ENCODE results near the gene WDR1.

DNA sequence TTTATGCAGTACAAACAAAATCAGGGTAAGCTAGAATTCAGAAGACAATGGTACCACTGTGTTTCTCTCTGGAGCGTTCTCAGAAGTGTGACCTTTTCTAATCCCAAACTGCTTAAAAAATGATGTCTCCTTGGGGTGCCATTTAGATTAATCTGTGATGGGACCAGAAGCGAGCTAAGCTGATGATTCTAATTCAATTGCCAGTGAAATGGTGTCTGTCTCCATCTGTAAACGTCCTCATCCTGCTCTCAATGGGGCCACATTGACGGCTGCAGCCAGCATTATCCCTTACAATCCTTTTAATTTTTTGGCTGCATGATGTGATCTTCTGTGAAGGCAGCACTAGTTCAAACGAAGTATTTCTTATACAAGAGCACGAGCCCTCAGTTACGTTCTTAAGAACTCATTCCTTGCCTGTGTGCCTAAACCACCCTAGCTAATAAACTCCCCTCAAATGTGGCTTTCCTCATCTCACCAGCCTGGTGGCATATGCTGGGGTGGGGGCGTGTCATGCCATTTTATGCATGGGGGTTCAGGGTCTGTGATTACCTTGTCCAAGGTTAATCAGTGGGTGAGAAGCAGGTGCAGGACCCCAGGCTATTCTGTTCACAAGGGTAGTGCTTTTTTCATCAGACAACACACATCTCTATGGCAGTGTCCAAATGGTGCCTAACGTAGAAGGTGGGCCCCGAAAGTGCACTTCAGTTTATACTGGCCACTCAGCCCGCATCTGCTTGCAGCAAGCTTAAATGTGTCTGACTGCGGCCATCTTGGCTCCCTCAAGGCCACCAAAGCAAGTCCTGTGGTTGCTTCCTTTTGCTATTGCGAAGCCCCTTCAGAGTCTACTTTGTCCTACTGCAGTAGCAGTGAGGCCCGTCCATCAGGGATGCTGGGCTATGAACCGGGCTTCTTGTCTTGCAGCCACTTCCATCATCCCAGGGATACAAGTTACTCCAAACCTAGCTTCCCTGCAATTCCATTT, 49.6 kb downstream of the WDR1 start:
- TF ChIP-seq POLR2A (IDR thresholded peaks at IDR 0.05) (no peak), POLR2AphosphoS5 (IDR thresholded peaks at IDR 0.05) (no peak), EP300 (IDR thresholded peaks at IDR 0.05; ENCODE audit: low read depth) (no peak)
- TF ChIP-seq, protein P1, sequence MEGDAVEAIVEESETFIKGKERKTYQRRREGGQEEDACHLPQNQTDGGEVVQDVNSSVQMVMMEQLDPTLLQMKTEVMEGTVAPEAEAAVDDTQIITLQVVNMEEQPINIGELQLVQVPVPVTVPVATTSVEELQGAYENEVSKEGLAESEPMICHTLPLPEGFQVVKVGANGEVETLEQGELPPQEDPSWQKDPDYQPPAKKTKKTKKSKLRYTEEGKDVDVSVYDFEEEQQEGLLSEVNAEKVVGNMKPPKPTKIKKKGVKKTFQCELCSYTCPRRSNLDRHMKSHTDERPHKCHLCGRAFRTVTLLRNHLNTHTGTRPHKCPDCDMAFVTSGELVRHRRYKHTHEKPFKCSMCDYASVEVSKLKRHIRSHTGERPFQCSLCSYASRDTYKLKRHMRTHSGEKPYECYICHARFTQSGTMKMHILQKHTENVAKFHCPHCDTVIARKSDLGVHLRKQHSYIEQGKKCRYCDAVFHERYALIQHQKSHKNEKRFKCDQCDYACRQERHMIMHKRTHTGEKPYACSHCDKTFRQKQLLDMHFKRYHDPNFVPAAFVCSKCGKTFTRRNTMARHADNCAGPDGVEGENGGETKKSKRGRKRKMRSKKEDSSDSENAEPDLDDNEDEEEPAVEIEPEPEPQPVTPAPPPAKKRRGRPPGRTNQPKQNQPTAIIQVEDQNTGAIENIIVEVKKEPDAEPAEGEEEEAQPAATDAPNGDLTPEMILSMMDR (IDR thresholded peaks at IDR 0.05) = no peak

Measured in transverse colon (tissue), 4 donors.